GM15510 (cell line): ENCODE data around the gene GDI2.

Experiments used
- POLR2A ChIP-seq: IDR thresholded peaks from 3 replicates; pipeline ENCODE4 v1.6.1; 2011; ENCODE audit warnings: borderline replicate concordance; ENCODE audit not compliant: insufficient read length; ENCODE audit errors: extremely low read depth

Gene GDI2

GRCh38 chr10:5731559-5731958, 81.7 kb downstream of the GDI2 start:
- no peak for TF ChIP-seq POLR2A

- no peak for TF ChIP-seq POLR2A
Observed at GRCh38 chr10:5730766-5731165, 82.5 kb downstream of the GDI2 start.

GRCh38 chr10:5723692-5724091, 89.5 kb downstream of the GDI2 start:
- TF ChIP-seq POLR2A, result no peak

- TF ChIP-seq POLR2A, result no peak
Observed at GRCh38 chr10:5720182-5720581, 93.1 kb downstream of the GDI2 start.

GRCh38 chr10:5719546-5719945, 93.7 kb downstream of the GDI2 start:
- TF ChIP-seq POLR2A, result no peak
